Nephron (organoid): ENCODE measurements around the gene SPNS3.

Experiments used
- H3K27ac Mint-ChIP-seq, 3 experiments: 2 replicates each; pipeline ENCODE4 v1.8.0; 2020; ENCODE audit warnings: mixed read lengths in 3 of 3, mild to moderate bottlenecking in 2 of 3, moderate library complexity in 1 of 3
- H3K27me3 Mint-ChIP-seq: 2 replicates; pipeline ENCODE4 v1.8.0; 2021; ENCODE audit warnings: low read depth, mild to moderate bottlenecking, moderate library complexity, mixed read lengths
- H3K36me3 Mint-ChIP-seq: 2 replicates; pipeline ENCODE4 v1.8.0; 2020; ENCODE audit warnings: low read depth, mixed read lengths
- H3K4me1 Mint-ChIP-seq: 2 replicates; pipeline ENCODE4 v1.8.0; 2020; ENCODE audit warnings: mixed read lengths
- H3K4me3 Mint-ChIP-seq, 3 experiments: 2 replicates each; pipeline ENCODE4 v1.8.0; 2020; ENCODE audit warnings: mild to moderate bottlenecking in 3 of 3, mixed read lengths in 3 of 3, moderate library complexity in 2 of 3
- H3K9me3 Mint-ChIP-seq: 2 replicates; pipeline ENCODE4 v1.8.0; 2020; ENCODE audit warnings: mixed read lengths
- CTCF ChIP-seq, 3 experiments: fragments of 200-600 bp; sonication (generic); IDR thresholded peaks; one replicate each; pipeline ENCODE4 v1.5.0; 2021; ENCODE audit warnings: antibody characterized with exemption in 3 of 3; ENCODE audit not compliant: unreplicated experiment in 3 of 3

The SPNS3 gene

GRCh38 chr17:4448197-4448980 is 14.6 kb downstream of the SPNS3 start:
- H3K27me3 Mint-ChIP-seq = peaks cover 4% of the 10 kb centered on the region

GRCh38 chr17:4449736-4450135 is 16.0 kb downstream of the SPNS3 start:
- H3K27me3 Mint-ChIP-seq = peaks cover 10% of the 10 kb centered on the region
- H3K4me1 Mint-ChIP-seq = peaks cover 4% of the 10 kb centered on the region
- no peak overlapping the region for H3K27ac Mint-ChIP-seq
- H3K36me3 Mint-ChIP-seq = no peaks in the 10 kb centered on the region
- no peak overlapping the region for H3K4me3 Mint-ChIP-seq
- no peaks in the 10 kb centered on the region for H3K9me3 Mint-ChIP-seq
- no peak for TF ChIP-seq CTCF (IDR thresholded peaks at IDR 0.05; ENCODE audit: unreplicated experiment in 3 of 3)

More at GRCh38 chr17:4448197-4448980, 14.6 kb downstream of the SPNS3 start:
- Mint-ChIP-seq H3K36me3 (no peaks in the 10 kb centered on the region), H3K4me3 (no peak overlapping the region), H3K9me3 (no peaks in the 10 kb centered on the region), H3K4me1 (peaks cover 7% of the 10 kb centered on the region), H3K27ac (peak overlapping the region in 1 of 3 experiments; percentile 8)
- TF ChIP-seq CTCF (IDR thresholded peaks at IDR 0.05; ENCODE audit: unreplicated experiment in 3 of 3) = no peak

- no peak overlapping the region for H3K27ac Mint-ChIP-seq
- peaks cover 4% of the 10 kb centered on the region for H3K4me1 Mint-ChIP-seq
- no peaks in the 10 kb centered on the region for H3K36me3 Mint-ChIP-seq
- no peak for TF ChIP-seq CTCF (IDR thresholded peaks at IDR 0.05; ENCODE audit: unreplicated experiment in 3 of 3)
- H3K27me3 Mint-ChIP-seq = peaks cover 10% of the 10 kb centered on the region
- no peaks in the 10 kb centered on the region for H3K9me3 Mint-ChIP-seq
- no peak overlapping the region for H3K4me3 Mint-ChIP-seq
These were observed 17.1 kb downstream of the SPNS3 start for GRCh38 chr17:4450710-4451316.

GRCh38 chr17:4453812-4454591 is 20.3 kb downstream of the SPNS3 start:
- Mint-ChIP-seq H3K4me1 (no peaks in the 10 kb centered on the region), H3K27me3 (peaks cover 5% of the 10 kb centered on the region), H3K27ac (no peak overlapping the region), H3K9me3 (no peaks in the 10 kb centered on the region), H3K4me3 (no peak overlapping the region), H3K36me3 (no peaks in the 10 kb centered on the region)
- TF ChIP-seq CTCF (IDR thresholded peaks at IDR 0.05; ENCODE audit: unreplicated experiment in 3 of 3) = no peak

- H3K4me3 Mint-ChIP-seq = no peak overlapping the region
- peaks cover 5% of the 10 kb centered on the region for H3K4me1 Mint-ChIP-seq
- no peaks in the 10 kb centered on the region for H3K36me3 Mint-ChIP-seq
- H3K27ac Mint-ChIP-seq = no peak overlapping the region
- H3K9me3 Mint-ChIP-seq = peaks cover 15% of the 10 kb centered on the region
- TF ChIP-seq CTCF (IDR thresholded peaks at IDR 0.05; ENCODE audit: unreplicated experiment in 3 of 3) = no peak
- no peaks in the 10 kb centered on the region for H3K27me3 Mint-ChIP-seq
These were observed 26.9 kb downstream of the SPNS3 start for GRCh38 chr17:4460661-4461060.
